ENCODE results near the gene PTPRT. TPM values are rescaled to one million over a fixed set of nuclear protein-coding genes. Genes with fewer than 3 reads are reported as not detected.

Gene PTPRT
- total RNA-seq, 1 experiment from 2014 or later = not detected

GRCh38 chr20:42987376-42988114 lies 202.2 kb downstream of the PTPRT start:
- no peaks in the 10 kb centered on the region for H3K27me3 ChIP-seq (ENCODE audit: insufficient read depth, low read length)
- H4K20me1 ChIP-seq (ENCODE audit: insufficient read depth) = no peaks in the 10 kb centered on the region
- H3K9me2 ChIP-seq (ENCODE audit: insufficient read depth) = no peaks in the 10 kb centered on the region
- H3K36me3 ChIP-seq (ENCODE audit: control insufficient read depth in 1 of 2, insufficient read depth in 2 of 2, low read length in 2 of 2) = no peaks in the 10 kb centered on the region
- POLR2A ChIA-PET = no interaction called here
- no peaks in the 10 kb centered on the region for H3K79me2 ChIP-seq (ENCODE audit: insufficient read depth, low read length)
- no peak overlapping the region for H3K27ac ChIP-seq (ENCODE audit: low read depth, low read length)
- no peak overlapping the region for H3K4me2 ChIP-seq (ENCODE audit: low read length)
- BruUV-seq (replicated peaks) = no TSS peak
- no peaks in the 10 kb centered on the region for H3K4me1 ChIP-seq (ENCODE audit: control insufficient read depth in 1 of 2, insufficient read depth in 2 of 2, low read length in 2 of 2)
- intact Hi-C loops (cut with micrococcal nuclease) = no loop called here
- CTCF ChIA-PET = no interaction called here
- RAD21 ChIA-PET (ENCODE audit: low non-redundant PET in 1 of 2, low total read pairs in 2 of 2, uncharacterized antibody in 2 of 2, unreplicated experiment in 2 of 2) = no interaction called here
- no peak overlapping the region for H3K9ac ChIP-seq (ENCODE audit: low read length)
- H3K9me3 ChIP-seq (ENCODE audit: control insufficient read depth in 1 of 2, insufficient read depth in 1 of 2, low read depth in 1 of 2, low read length in 2 of 2) = peaks cover 6 to 11% of the 10 kb centered on the region in 2 experiments; a peak in 2 of 4 replicates
- DNase-seq (ENCODE audit: low read depth, low spot score) (no peak), ATAC-seq (no peak)
- H3K4me3 ChIP-seq (replicated peaks in 1 of 2; ENCODE audit: low read depth in 1 of 2, low read length in 2 of 2) = no peak overlapping the region
- no peak overlapping the region for H2AFZ ChIP-seq (ENCODE audit: low read depth, low read length, poor library complexity, severe bottlenecking)
- TF ChIP-seq EZH2 (IDR thresholded peaks at IDR 0.05) (no peak), ZNF274 (IDR thresholded peaks at IDR 0.05; ENCODE audit: low read depth, low read length) (no peak), POLR2A (IDR thresholded peaks at IDR 0.05; ENCODE audit: borderline replicate concordance, extremely low read depth, insufficient read depth, insufficient read length) (no peak), ZBTB33 (IDR thresholded peaks at IDR 0.05; ENCODE audit: extremely low read depth, insufficient replicate concordance, low read length) (no peak), ELF1 (IDR thresholded peaks at IDR 0.05; ENCODE audit: borderline replicate concordance, low read depth) (no peak), SIN3A (IDR thresholded peaks at IDR 0.05; ENCODE audit: low read depth) (no peak)

Measured in HCT116 (cell line).